Hair follicle dermal papilla cell (primary cell): Measurements from ENCODE around the gene INSL4. TPM values are rescaled to one million over a fixed set of nuclear protein-coding genes. Genes with fewer than 3 reads are reported as not detected.

ENCODE experiments used
- small RNA-seq: library from RNA; depleted of rRNA; stranded (forward); fragments of <200 nt; gene quantifications from one replicate; pipeline ENCODE3, GENCODE V24; 2012
- total RNA-seq: library from RNA; depleted of rRNA; stranded (reverse); fragments of >200 nt; gene quantifications from 2 replicates; pipeline ENCODE4 v1.2.3, GENCODE V29; 2012

The INSL4 gene
- total RNA-seq, result not detected in 2 replicates

DNA sequence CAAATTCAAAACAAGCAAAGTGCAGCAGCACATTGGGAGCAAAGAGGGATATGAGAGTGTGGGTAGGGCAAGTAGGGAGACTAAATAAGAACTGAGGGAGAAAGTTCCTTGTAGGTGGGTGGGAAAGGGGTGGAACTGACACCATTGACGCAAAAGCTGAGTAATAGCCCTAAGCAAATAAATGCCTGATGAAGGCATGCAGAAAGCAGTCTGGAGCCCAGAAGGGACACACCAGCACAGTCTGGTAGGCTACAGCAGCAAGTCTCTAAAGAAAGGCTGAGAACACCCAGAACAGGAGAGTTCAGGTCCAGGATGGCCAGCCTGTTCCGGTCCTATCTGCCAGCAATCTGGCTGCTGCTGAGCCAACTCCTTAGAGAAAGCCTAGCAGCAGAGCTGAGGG lies at the start of gene INSL4:
TSS of gene INSL4 (plus strand) at position 208 of the 400 bp plus-strand sequence. CDS start at position 313, 105 bp downstream.

DNA sequence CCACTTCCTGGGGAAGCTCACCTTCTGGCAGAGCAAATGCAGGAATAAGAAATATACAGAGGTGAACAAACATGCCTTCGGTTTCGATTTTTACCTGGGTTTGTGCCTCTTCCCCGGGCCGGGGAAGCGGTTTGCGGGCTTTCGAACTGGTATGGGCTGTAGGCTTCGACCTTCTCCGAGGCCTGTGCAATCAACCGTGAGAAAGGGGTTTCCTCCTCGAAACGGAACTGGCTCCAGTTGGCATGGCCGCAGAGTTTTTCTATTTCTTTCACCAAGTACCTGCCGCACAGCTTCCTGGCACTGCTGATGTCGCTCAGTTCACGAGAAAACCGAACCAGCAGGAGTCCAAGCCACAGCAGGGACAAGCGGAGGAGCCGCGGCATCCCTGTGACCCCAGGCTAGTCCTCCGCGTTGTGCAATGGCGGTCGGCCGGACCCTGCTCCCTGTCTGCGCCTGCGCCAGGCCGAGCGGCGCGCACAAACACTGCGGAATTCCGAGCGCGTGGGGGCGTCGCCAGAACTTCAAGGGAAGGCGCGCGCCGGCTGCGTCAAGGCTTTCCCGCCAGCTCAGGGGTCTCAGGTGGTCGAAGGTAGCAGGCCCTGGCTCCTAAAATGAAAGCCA lies 45.9 kb upstream of the INSL4 start, which contains the start of gene INSL6:
TSS of gene INSL6 (minus strand) at position 420 of the 621 bp plus-strand sequence. CDS start at position 383, 37 bp downstream.

Small RNA genes lying within 50 kb of the gene (small RNA-seq; reads per million reads assigned to genes)
- not detected for gene AL133547.1

Other genes starting within 250 kb of the INSL4 start
- 9.4 and 14.4 TPM in 2 replicates for gene JAK2, start 246.1 kb upstream of the INSL4 start, total RNA-seq
- gene INSL6, start 45.8 kb upstream of the INSL4 start, total RNA-seq, result not detected in 2 replicates
- gene RLN2, start 73.3 kb downstream of the INSL4 start, total RNA-seq, result not detected in 2 replicates
- not detected in 2 replicates for gene RLN1, start 108.5 kb downstream of the INSL4 start, total RNA-seq
- gene PLGRKT, start 206.5 kb downstream of the INSL4 start, total RNA-seq, result 8.0 and 9.9 TPM in 2 replicates
- 2.9 and 4.5 TPM in 2 replicates for gene CD274, start 219.1 kb downstream of the INSL4 start, total RNA-seq